RWPE1 (cell line): ENCODE measurements around the gene PCED1A.

ENCODE experiments used
- CTCF ChIA-PET: fragments of 350-600 bp; sonication (Branson Sonifier 250); formaldehyde crosslinking; extraction: SDS; loops from one replicate; lab custom pipeline; 2021; lab: Yijun Ruan, JAX
- POLR2A ChIA-PET: fragments of 400-600 bp; formaldehyde crosslinking; extraction: SDS; loops from one replicate; lab custom pipeline; 2020; ENCODE audit warnings: antibody characterized with exemption; ENCODE audit not compliant: low non-redundant PET; lab: Yijun Ruan, JAX
- DNase-seq: peaks from one replicate; pipeline ENCODE4 v3.0.0; 2012; ENCODE audit warnings: low spot score
- H3K27ac ChIP-seq: fragments of 450-650 bp; 2 replicates; pipeline ENCODE4 v1.5.1; 2017
- CTCF ChIP-seq: fragments of 450-650 bp; conservative IDR thresholded peaks from 2 replicates; pipeline ENCODE4 v1.5.1; 2017; ENCODE audit warnings: low read depth, mild to moderate bottlenecking

PCED1A gene

GRCh38 chr20:2804041-2804828 lies 36.2 kb downstream of the PCED1A start:
- TF ChIP-seq CTCF, result no peak
- ChIA-PET CTCF (no interaction called here), POLR2A (no interaction called here)
- H3K27ac ChIP-seq, result no peak overlapping the region
- DNase-seq, result no peak

GRCh38 chr20:2801286-2801728 lies 39.1 kb downstream of the PCED1A start:
- POLR2A ChIA-PET, result no interaction called here
- H3K27ac ChIP-seq, result no peak overlapping the region
- TF ChIP-seq CTCF, result no peak
- DNase-seq, result no peak
- CTCF ChIA-PET, result no interaction called here

GRCh38 chr20:2800521-2801285 lies 39.8 kb downstream of the PCED1A start, which contains the start of gene CPXM1:
TSS of gene CPXM1 (minus strand) at chr20:2800627. CDS start at chr20:2800572, 55 bp downstream.
- CTCF ChIA-PET, result interaction anchor here (0.5 kb wide), 1 partner anchor 28 kb away, joined by 3 read pairs; no protein-coding TSS in a partner anchor
- TF ChIP-seq CTCF, result no peak
- no peak for DNase-seq
- H3K27ac ChIP-seq, result no peak within 1 kb of the TSS
- POLR2A ChIA-PET, result no interaction called here

GRCh38 chr20:2799688-2800520 lies 40.6 kb downstream of the PCED1A start:
- ChIA-PET POLR2A (no interaction called here), CTCF (interaction anchor here (0.5 to 0.6 kb wide), 2 partner anchors 27 to 28 kb away, joined by 3 to 4 read pairs; no protein-coding TSS in a partner anchor)
- DNase-seq, result no peak
- TF ChIP-seq CTCF, result no peak
- H3K27ac ChIP-seq, result no peak overlapping the region

GRCh38 chr20:2799271-2799670 lies 41.2 kb downstream of the PCED1A start:
- ChIA-PET POLR2A (no interaction called here), CTCF (interaction anchor here (0.6 kb wide), 1 partner anchor 27 kb away, joined by 4 read pairs; no protein-coding TSS in a partner anchor)
- no peak for DNase-seq
- no peak overlapping the region for H3K27ac ChIP-seq
- TF ChIP-seq CTCF, result no peak

GRCh38 chr20:2798814-2799213 lies 41.6 kb downstream of the PCED1A start:
- POLR2A ChIA-PET, result no interaction called here

More at GRCh38 chr20:2798814-2799213, 41.6 kb downstream of the PCED1A start:
- CTCF ChIA-PET, result no interaction called here
- H3K27ac ChIP-seq, result no peak overlapping the region
- DNase-seq, result no peak
- TF ChIP-seq CTCF, result no peak
